HG02973 (cell line): ENCODE data around the gene ANXA4.

Experiments used
- ATAC-seq: cut with Tn5 transposase; IDR thresholded peaks from one replicate; pipeline ENCODE4 v1.9.1; 2021; ENCODE audit warnings: moderate library complexity; ENCODE audit not compliant: unreplicated experiment

ANXA4 gene

DNA sequence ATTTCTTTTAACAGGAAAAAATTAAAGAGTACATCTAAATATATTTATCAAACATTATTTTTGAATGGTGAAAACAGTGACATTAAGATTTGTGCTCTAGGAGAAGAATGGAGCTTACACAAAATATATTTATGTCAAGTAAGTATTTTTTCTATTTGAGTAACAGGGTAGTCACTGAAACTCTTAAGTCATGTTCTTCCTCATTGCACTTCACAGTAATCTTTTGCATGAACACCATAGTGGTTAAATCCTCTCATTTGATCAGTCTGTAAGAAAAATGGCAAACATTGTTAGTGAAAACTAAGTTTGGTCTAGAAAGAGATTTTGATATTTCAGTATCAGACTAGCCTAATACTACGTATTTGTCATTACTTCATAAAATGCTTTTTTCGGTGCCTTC lies 95.6 kb downstream of the ANXA4 start:
- no peak for ATAC-seq

DNA sequence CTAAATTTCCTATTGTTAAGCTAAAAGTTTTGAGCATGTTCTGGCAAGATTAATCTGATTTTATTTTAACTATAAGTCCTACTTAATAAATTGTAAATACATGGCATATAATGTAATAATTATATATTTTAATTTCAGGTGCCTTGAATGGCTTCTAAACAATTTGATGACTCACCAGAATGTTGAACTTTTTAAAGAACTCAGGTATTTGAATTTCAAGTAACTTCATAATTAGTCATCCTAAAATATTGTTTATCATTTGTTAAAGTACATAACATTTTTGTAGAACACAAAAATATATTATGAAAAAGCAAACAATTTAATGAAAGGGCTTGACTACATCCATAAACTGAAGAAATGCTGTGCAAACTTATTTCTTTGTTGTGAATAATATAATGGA lies 102.1 kb downstream of the ANXA4 start:
- no peak for ATAC-seq

DNA sequence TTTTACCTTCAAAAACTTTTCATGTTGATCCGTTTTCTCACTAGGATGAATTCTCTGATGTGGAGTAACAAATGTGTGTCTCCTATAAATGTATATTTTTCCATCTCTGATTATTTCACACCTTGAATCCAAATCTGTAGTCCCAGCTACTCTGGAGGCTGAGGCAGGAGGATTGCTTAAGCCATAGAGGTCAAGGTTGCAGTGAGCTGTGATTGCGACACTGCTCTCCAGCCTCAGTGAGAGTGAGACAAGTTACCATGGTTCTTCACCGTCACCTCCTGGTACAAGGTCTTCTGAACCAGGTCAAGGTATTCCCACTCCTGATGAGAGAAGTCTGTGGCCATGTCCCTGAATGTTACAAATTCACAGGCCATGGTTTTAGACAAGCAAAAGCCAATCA lies 102.6 kb downstream of the ANXA4 start:
- ATAC-seq = no peak

DNA sequence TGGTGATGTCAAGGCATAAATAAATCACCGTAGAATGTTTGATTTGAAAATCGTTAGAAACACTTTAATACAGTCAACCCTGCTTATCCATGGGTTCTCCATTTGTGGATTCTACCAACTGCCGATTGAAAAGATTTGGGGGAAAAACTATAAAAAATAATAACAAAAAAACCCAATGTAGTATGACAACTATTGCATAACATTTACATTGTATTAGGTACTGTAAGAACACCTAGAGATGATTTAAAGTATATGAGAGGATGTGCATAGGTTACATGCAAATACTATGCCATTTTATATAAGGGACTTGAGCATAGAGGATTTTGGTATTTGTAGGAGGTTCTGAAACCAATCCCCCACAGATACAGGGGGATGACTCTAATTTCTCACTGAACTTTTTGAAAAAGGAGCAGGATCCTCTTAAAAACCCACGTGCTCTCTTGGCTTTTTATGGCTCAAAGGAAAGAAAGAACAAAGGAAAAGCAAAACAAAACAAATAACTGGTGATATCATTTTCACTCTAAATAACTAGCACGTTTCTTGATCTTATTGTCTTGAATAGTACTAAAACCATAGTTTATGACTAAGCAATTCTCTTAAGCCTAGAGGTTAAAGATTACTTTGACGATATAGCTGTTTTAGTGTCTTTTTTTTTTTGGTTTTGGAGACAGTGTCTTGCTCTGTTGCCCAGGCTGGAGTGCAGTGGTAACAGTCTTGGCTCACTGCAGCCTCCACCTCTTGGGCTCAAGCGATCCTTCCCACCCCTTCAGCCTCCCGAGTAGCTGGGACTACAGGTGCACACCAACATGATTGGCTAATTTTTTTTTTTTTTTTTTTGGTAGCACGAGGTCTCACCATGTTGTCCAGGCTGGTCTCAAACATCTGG lies 104.5 kb downstream of the ANXA4 start:
- no peak for ATAC-seq

DNA sequence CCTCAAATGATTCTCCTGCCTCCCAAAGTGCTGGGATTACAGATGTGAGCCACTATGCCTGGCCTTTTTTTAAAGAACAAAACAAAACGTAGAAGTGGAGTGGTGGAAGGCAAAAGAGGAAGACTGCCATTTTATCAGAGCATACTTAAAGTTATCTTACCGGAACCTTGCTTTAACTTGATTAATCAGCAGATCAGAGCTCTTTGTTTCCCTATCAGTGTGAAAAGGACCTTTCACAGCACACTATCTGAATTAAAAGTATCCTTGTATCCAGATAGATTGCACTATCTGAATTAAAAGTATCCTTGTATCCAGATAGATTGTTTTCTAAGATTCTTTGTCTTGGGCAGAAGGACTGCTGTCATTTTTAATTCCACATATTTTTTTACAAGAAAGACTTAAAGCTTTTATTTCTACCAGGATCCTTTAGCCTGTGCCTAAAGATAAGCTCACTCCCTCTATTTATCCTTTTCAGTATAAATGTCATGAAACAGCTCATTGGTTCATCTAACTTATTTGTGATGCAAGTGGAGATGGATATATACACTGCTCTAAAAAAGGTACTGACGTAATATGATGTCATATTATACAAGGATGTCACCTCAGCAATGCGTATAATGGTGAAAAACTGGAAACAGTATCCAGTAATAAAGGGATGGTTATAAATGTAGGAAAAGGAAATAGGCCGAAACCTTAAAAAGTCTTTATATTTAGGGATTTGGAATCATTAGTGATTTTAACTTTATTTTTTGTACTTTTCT lies 105.3 kb downstream of the ANXA4 start:
- ATAC-seq = no peak

DNA sequence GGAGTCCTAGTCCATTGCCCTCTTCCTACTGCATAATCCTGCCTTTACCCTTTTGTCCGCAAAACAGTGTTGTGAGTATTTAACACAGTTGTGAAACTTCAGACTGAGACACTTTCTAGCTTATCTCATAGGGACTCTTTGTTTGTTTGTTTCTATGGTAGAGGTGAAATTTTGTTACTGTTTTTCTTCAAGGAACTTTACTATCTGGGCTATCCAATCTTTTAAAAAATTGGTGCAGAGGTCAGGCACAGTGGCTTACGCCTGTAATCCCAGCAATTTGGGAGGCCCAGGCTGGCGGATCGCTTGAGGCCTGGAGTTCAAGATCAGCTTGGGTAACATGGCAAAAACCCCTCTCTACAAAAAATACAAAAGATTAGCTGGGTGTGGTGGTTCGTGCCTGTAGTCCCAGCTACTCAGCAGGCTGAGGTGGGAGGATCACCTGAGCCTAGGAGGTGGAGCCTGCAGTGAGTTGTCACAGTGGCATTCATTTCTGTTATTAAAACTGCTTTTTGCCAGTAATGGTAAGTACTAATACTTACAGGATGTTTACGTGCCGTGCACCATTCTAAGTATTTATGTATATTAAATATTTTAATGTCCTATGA lies 106.4 kb downstream of the ANXA4 start:
- ATAC-seq = no peak

DNA sequence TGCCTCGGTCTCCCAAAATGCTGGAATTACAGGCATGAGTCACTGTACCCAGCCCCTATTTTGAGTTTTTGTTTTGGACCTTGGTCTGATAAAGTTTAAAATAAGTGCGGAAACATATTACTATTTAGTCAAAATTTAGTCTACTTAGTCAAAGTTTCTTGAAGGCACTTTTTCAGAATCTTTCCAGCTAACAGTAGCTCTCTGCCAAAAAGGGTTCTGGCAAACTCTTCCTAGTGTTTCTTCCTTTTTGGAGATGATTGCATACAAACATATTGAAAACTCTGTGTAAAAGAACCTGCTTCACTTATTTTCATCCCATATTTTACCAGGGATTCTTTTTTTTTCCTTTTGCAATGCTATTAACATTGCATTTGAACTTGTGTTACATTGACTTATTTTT lies 116.3 kb downstream of the ANXA4 start:
- no peak for ATAC-seq

DNA sequence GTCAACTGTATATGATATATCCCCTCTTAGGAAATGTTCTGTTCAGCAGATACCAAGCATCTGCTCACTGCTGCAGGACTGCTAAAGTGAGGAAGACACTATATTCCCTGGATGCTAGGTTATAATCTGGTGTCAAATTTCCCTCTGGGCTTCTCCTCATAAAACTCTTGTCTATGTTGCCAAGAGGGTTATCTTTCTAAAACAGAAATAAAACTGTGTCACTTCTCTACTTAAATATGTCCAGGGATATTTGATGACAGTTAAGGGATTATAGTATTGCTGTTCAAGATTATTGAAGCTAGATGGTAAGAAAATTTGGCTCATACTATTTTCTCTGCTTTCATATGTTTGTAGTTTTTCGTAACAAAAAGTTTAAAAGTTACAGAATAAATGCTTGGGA lies 121.4 kb downstream of the ANXA4 start:
- ATAC-seq = no peak
